ENCODE data around the gene UXT. TPM values are rescaled to one million over a fixed set of nuclear protein-coding genes. Genes with fewer than 3 reads are reported as not detected.

UXT gene
- total and polyA plus RNA-seq, 2 of the 13 experiments (the other 11 are each of a cell fraction or from before 2014, with no cell fraction given) = 107 to 123 TPM

- TF ChIP-seq DZIP1 (CRISPR knock-in tag; IDR thresholded peaks at IDR 0.05) (no peak), U2AF1 (optimal IDR thresholded peaks at IDR 0.05; ENCODE audit: low read depth, low read length) (no peak), EED (CRISPR knock-in tag; IDR thresholded peaks at IDR 0.05) (no peak), PHB2 (IDR thresholded peaks at IDR 0.05; ENCODE audit: partially characterized antibody) (no peak), TFE3 (CRISPR knock-in tag; IDR thresholded peaks at IDR 0.05) (peak; percentile 52; the same call in 1 of the 2 replicates), ZNF614 (CRISPR knock-in tag; IDR thresholded peaks at IDR 0.05; ENCODE audit: borderline replicate concordance) (no peak), RARA (CRISPR knock-in tag; IDR thresholded peaks at IDR 0.05) (0 out of 2 replicates have a peak, but pooled peaks have one; percentile 30), KDM4B (CRISPR knock-in tag; IDR thresholded peaks at IDR 0.05) (no peak), MXD4 (CRISPR knock-in tag; IDR thresholded peaks at IDR 0.05) (peak; percentile 44; the same call in 1 of the 2 replicates), DNMT1 (CRISPR knock-in tag; IDR thresholded peaks at IDR 0.05) (no peak), ZNF326 (CRISPR knock-in tag; IDR thresholded peaks at IDR 0.05; ENCODE audit: borderline replicate concordance) (no peak), ELF1 (CRISPR knock-in tag; IDR thresholded peaks at IDR 0.05) (no peak), ZNF225 (CRISPR knock-in tag; IDR thresholded peaks at IDR 0.05) (no peak), GTF2F1 (IDR thresholded peaks at IDR 0.05; ENCODE audit: low read length) (no peak), ZNF761 (CRISPR knock-in tag; conservative IDR thresholded peaks at IDR 0.05) (no peak), SMC3 (IDR thresholded peaks at IDR 0.05; ENCODE audit: low read length) (no peak), ZNF451 (CRISPR knock-in tag; IDR thresholded peaks at IDR 0.05) (0 out of 2 replicates have a peak, but pooled peaks have one; percentile 33), HOXD1 (CRISPR knock-in tag; IDR thresholded peaks at IDR 0.05) (peak; percentile 75)
- TF ChIP-seq, protein P1, sequence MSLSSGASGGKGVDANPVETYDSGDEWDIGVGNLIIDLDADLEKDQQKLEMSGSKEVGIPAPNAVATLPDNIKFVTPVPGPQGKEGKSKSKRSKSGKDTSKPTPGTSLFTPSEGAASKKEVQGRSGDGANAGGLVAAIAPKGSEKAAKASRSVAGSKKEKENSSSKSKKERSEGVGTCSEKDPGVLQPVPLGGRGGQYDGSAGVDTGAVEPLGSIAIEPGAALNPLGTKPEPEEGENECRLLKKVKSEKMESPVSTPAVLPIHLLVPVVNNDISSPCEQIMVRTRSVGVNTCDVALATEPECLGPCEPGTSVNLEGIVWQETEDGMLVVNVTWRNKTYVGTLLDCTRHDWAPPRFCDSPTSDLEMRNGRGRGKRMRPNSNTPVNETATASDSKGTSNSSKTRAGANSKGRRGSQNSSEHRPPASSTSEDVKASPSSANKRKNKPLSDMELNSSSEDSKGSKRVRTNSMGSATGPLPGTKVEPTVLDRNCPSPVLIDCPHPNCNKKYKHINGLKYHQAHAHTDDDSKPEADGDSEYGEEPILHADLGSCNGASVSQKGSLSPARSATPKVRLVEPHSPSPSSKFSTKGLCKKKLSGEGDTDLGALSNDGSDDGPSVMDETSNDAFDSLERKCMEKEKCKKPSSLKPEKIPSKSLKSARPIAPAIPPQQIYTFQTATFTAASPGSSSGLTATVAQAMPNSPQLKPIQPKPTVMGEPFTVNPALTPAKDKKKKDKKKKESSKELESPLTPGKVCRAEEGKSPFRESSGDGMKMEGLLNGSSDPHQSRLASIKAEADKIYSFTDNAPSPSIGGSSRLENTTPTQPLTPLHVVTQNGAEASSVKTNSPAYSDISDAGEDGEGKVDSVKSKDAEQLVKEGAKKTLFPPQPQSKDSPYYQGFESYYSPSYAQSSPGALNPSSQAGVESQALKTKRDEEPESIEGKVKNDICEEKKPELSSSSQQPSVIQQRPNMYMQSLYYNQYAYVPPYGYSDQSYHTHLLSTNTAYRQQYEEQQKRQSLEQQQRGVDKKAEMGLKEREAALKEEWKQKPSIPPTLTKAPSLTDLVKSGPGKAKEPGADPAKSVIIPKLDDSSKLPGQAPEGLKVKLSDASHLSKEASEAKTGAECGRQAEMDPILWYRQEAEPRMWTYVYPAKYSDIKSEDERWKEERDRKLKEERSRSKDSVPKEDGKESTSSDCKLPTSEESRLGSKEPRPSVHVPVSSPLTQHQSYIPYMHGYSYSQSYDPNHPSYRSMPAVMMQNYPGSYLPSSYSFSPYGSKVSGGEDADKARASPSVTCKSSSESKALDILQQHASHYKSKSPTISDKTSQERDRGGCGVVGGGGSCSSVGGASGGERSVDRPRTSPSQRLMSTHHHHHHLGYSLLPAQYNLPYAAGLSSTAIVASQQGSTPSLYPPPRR (CRISPR knock-in tag; IDR thresholded peaks at IDR 0.05; ENCODE audit: borderline replicate concordance) = no peak
These were observed 39.3 kb downstream of the UXT start, which contains the start of gene SYN1 (continued) for GRCh38 chrX:47619486-47620302.
